ENCODE data around the gene AOX1.

Gene AOX1

GRCh38 chr2:200578778-200579177 lies 7.0 kb upstream of the AOX1 start:
- ChIA-PET CTCF (interaction anchor here (0.5 to 1.5 kb wide), 6 partner anchors 8 to 125 kb away, joined by 3 to 5 read pairs (median 4); no protein-coding TSS in a partner anchor), POLR2A (no interaction called here)
- no peak for DNase-seq (ENCODE audit: extremely low spot score)
- no peak for TF ChIP-seq CTCF (IDR thresholded peaks at IDR 0.05; ENCODE audit: control extremely low read depth, extremely low read depth, low read depth, missing control alignments)

- ChIA-PET CTCF (no interaction called here), POLR2A (no interaction called here)
- no peak for TF ChIP-seq CTCF (IDR thresholded peaks at IDR 0.05; ENCODE audit: control extremely low read depth, extremely low read depth, low read depth, missing control alignments)
- no peak for DNase-seq (ENCODE audit: extremely low spot score)
Measured at GRCh38 chr2:200584639-200585038, 1.2 kb upstream of the AOX1 start.

GRCh38 chr2:200585340-200585729 lies 479 bp upstream of the AOX1 start:
- no peak for DNase-seq (ENCODE audit: extremely low spot score)
- no peak for TF ChIP-seq CTCF (IDR thresholded peaks at IDR 0.05; ENCODE audit: control extremely low read depth, extremely low read depth, low read depth, missing control alignments)
- ChIA-PET CTCF (interaction anchor here (1.5 to 1.8 kb wide), 2 partner anchors 13 to 19 kb away, joined by 4 to 5 read pairs; no protein-coding TSS in a partner anchor), POLR2A (no interaction called here)

GRCh38 chr2:200586644-200586975 lies 796 bp downstream of the AOX1 start:
- no peak for TF ChIP-seq CTCF (IDR thresholded peaks at IDR 0.05; ENCODE audit: control extremely low read depth, extremely low read depth, low read depth, missing control alignments)
- ChIA-PET CTCF (interaction anchor here (0.9 to 1.8 kb wide), 7 partner anchors 8 to 162 kb away, joined by 3 to 5 read pairs (median 4); no protein-coding TSS in a partner anchor), POLR2A (no interaction called here)
- DNase-seq (ENCODE audit: extremely low spot score): no peak

GRCh38 chr2:200587007-200587616 lies 1.3 kb downstream of the AOX1 start:
- CTCF ChIA-PET: interaction anchor here (0.9 to 1.8 kb wide), 6 partner anchors 9 to 162 kb away, joined by 3 to 4 read pairs (median 4); no protein-coding TSS in a partner anchor
- no peak for DNase-seq (ENCODE audit: extremely low spot score)
- POLR2A ChIA-PET: no interaction called here
- TF ChIP-seq CTCF (IDR thresholded peaks at IDR 0.05; ENCODE audit: control extremely low read depth, extremely low read depth, low read depth, missing control alignments): no peak

GRCh38 chr2:200588076-200588678 lies 2.4 kb downstream of the AOX1 start:
- no peak for TF ChIP-seq CTCF (IDR thresholded peaks at IDR 0.05; ENCODE audit: control extremely low read depth, extremely low read depth, low read depth, missing control alignments)
- ChIA-PET POLR2A (no interaction called here), CTCF (interaction anchor here (1.1 kb wide), 1 partner anchor 62 kb away, joined by 3 read pairs; no protein-coding TSS in a partner anchor)
- DNase-seq (ENCODE audit: extremely low spot score): no peak
